CD4-positive, alpha-beta T cell treated with Interleukin-4 for 1 hour (primary cell): Measurements from ENCODE around the gene CYP27C1.
"Not testable (repeated sequence)": the region's sequence is repeated elsewhere in the genome, so short reads cannot be mapped to it uniquely, and the experiment has no call there.

ENCODE experiments used
- DNase-seq, 2 donors: peaks; one replicate each; pipeline ENCODE4 v3.0.0-alpha.2; 2020 to 2022

Gene CYP27C1

GRCh38 chr2:127169066-127169660 lies 50.9 kb downstream of the CYP27C1 start:
- no peak for DNase-seq

- no peak for DNase-seq
Observed at GRCh38 chr2:127166231-127166860, 53.8 kb downstream of the CYP27C1 start.

- no peak for DNase-seq
Observed at GRCh38 chr2:127165539-127165935, 54.6 kb downstream of the CYP27C1 start.

- no peak for DNase-seq
Observed at GRCh38 chr2:127164761-127165538, 55.1 kb downstream of the CYP27C1 start.

- no peak for DNase-seq
Observed at GRCh38 chr2:127163921-127164320, 56.2 kb downstream of the CYP27C1 start.

GRCh38 chr2:127163090-127163406 lies 57.1 kb downstream of the CYP27C1 start:
- not testable (repeated sequence) for DNase-seq

GRCh38 chr2:127162261-127163089 lies 57.6 kb downstream of the CYP27C1 start:
- DNase-seq, result no peak

- no peak for DNase-seq
Observed at GRCh38 chr2:127161176-127162136, 58.6 kb downstream of the CYP27C1 start.

- no peak for DNase-seq
Observed at GRCh38 chr2:127160676-127161075, 59.4 kb downstream of the CYP27C1 start.

GRCh38 chr2:127159543-127159942 lies 60.6 kb downstream of the CYP27C1 start:
- DNase-seq, result no peak

GRCh38 chr2:127158614-127159290 lies 61.3 kb downstream of the CYP27C1 start:
- DNase-seq, result peak in 1 of 2 donors; percentile 30

GRCh38 chr2:127157651-127158485 lies 62.2 kb downstream of the CYP27C1 start:
- no peak for DNase-seq

- no peak for DNase-seq
Observed at GRCh38 chr2:127157114-127157513, 63.0 kb downstream of the CYP27C1 start.

- DNase-seq, result no peak
Observed at GRCh38 chr2:127155947-127156346, 64.2 kb downstream of the CYP27C1 start.

GRCh38 chr2:127155028-127155581 lies 65.0 kb downstream of the CYP27C1 start:
- DNase-seq, result no peak

GRCh38 chr2:127154396-127154795 lies 65.7 kb downstream of the CYP27C1 start:
- DNase-seq, result no peak

- DNase-seq, result no peak
Observed at GRCh38 chr2:127153691-127154158, 66.4 kb downstream of the CYP27C1 start.

- no peak for DNase-seq
Observed at GRCh38 chr2:127150996-127151395, 69.1 kb downstream of the CYP27C1 start.

GRCh38 chr2:127149384-127149783 lies 70.7 kb downstream of the CYP27C1 start:
- no peak for DNase-seq
